HEK293 (cell line): ENCODE data around the gene HOXA10.

Experiments
- BCL11B ChIP-seq: fragments of 450-650 bp; formaldehyde crosslinking; IDR thresholded peaks from 2 replicates; pipeline ENCODE4 v1.5.1; 2016; ENCODE audit warnings: low read depth, missing biosample characterization, missing genetic modification characterization
- KLF16 ChIP-seq: fragments of 450-650 bp; formaldehyde crosslinking; IDR thresholded peaks from 2 replicates; pipeline ENCODE4 v1.5.1; 2017; ENCODE audit warnings: missing biosample characterization, missing genetic modification characterization
- OVOL3 ChIP-seq: fragments of 450-650 bp; formaldehyde crosslinking; IDR thresholded peaks from 2 replicates; pipeline ENCODE4 v1.5.1; 2016; ENCODE audit warnings: missing biosample characterization, missing genetic modification characterization
- RBAK ChIP-seq: fragments of 450-650 bp; formaldehyde crosslinking; IDR thresholded peaks from 2 replicates; pipeline ENCODE4 v1.5.1; 2016; ENCODE audit warnings: missing biosample characterization, missing genetic modification characterization
- SALL2 ChIP-seq: fragments of 450-650 bp; formaldehyde crosslinking; IDR thresholded peaks from 2 replicates; pipeline ENCODE4 v1.5.0; 2017; ENCODE audit warnings: missing biosample characterization, mild to moderate bottlenecking, missing genetic modification characterization, borderline replicate concordance
- TRIM28 ChIP-seq: IDR thresholded peaks from 2 replicates; pipeline ENCODE4 v1.6.1; 2011; ENCODE audit warnings: low read length, control low read depth, borderline replicate concordance
- YY2 ChIP-seq: fragments of 450-650 bp; formaldehyde crosslinking; IDR thresholded peaks from 2 replicates; pipeline ENCODE4 v1.5.1; 2016; ENCODE audit warnings: missing biosample characterization, missing genetic modification characterization
- ZBTB20 ChIP-seq: fragments of 450-650 bp; formaldehyde crosslinking; IDR thresholded peaks from 2 replicates; pipeline ENCODE4 v1.5.1; 2016; ENCODE audit warnings: missing biosample characterization, missing genetic modification characterization
- ZNF112 ChIP-seq: fragments of 450-650 bp; formaldehyde crosslinking; IDR thresholded peaks from 2 replicates; pipeline ENCODE4 v1.5.0; 2017; ENCODE audit warnings: missing biosample characterization, missing genetic modification characterization
- ZNF155 ChIP-seq: fragments of 450-650 bp; formaldehyde crosslinking; IDR thresholded peaks from 2 replicates; pipeline ENCODE4 v1.5.1; 2016; ENCODE audit warnings: missing biosample characterization, missing genetic modification characterization
- ZNF16 ChIP-seq: fragments of 450-650 bp; formaldehyde crosslinking; IDR thresholded peaks from 2 replicates; pipeline ENCODE4 v1.5.1; 2016; ENCODE audit warnings: low read depth, missing biosample characterization, missing genetic modification characterization
- ZNF211 ChIP-seq: fragments of 450-650 bp; formaldehyde crosslinking; IDR thresholded peaks from 2 replicates; pipeline ENCODE4 v1.5.1; 2016; ENCODE audit warnings: low read depth, missing biosample characterization, missing genetic modification characterization
- ZNF23 ChIP-seq: fragments of 450-650 bp; formaldehyde crosslinking; IDR thresholded peaks from 2 replicates; pipeline ENCODE4 v1.5.1; 2016; ENCODE audit warnings: missing biosample characterization, missing genetic modification characterization, borderline replicate concordance
- ZNF274 ChIP-seq, 2 experiments: fragments of 200-500 bp in 1 of 2; fragments of 450-650 bp in 1 of 2; sonication (Bioruptor generic) in 1 of 2; formaldehyde crosslinking in 1 of 2; IDR thresholded peaks; 2 replicates each; pipeline versions ENCODE4 v1.5.1 to v1.6.1; 2014 to 2016; ENCODE audit warnings: borderline replicate concordance in 1 of 2, inconsistent platforms in 1 of 2, low read length in 1 of 2, missing biosample characterization in 1 of 2, missing genetic modification characterization in 1 of 2
- ZNF280C ChIP-seq: fragments of 450-650 bp; formaldehyde crosslinking; IDR thresholded peaks from 2 replicates; pipeline ENCODE4 v1.5.1; 2016; ENCODE audit warnings: missing biosample characterization, missing genetic modification characterization
- ZNF324 ChIP-seq: fragments of 450-650 bp; formaldehyde crosslinking; IDR thresholded peaks from 2 replicates; pipeline ENCODE4 v1.5.1; 2016; ENCODE audit warnings: missing biosample characterization, missing genetic modification characterization
- ZNF366 ChIP-seq: fragments of 450-650 bp; formaldehyde crosslinking; conservative IDR thresholded peaks from 2 replicates; pipeline ENCODE4 v1.5.1; 2016; ENCODE audit warnings: missing biosample characterization, missing genetic modification characterization
- ZNF37A ChIP-seq: fragments of 450-650 bp; IDR thresholded peaks from 2 replicates; pipeline ENCODE4 v1.5.1; 2018; ENCODE audit warnings: missing biosample characterization, missing genetic modification characterization
- ZNF404 ChIP-seq: fragments of 450-650 bp; formaldehyde crosslinking; IDR thresholded peaks from 2 replicates; pipeline ENCODE4 v1.5.1; 2017; ENCODE audit warnings: missing biosample characterization, missing genetic modification characterization
- ZNF423 ChIP-seq: fragments of 450-650 bp; formaldehyde crosslinking; IDR thresholded peaks from 2 replicates; pipeline ENCODE4 v1.5.1; 2016; ENCODE audit warnings: missing biosample characterization, missing genetic modification characterization
- ZNF48 ChIP-seq: fragments of 450-650 bp; formaldehyde crosslinking; IDR thresholded peaks from 2 replicates; pipeline ENCODE4 v1.5.1; 2016; ENCODE audit warnings: missing biosample characterization, missing genetic modification characterization
- ZNF571 ChIP-seq: fragments of 450-650 bp; formaldehyde crosslinking; IDR thresholded peaks from 2 replicates; pipeline ENCODE4 v1.5.0; 2017; ENCODE audit warnings: missing biosample characterization, missing genetic modification characterization
- ZNF621 ChIP-seq: fragments of 450-650 bp; formaldehyde crosslinking; IDR thresholded peaks from 2 replicates; pipeline ENCODE4 v1.5.1; 2017; ENCODE audit warnings: missing biosample characterization, missing genetic modification characterization
- ZNF660 ChIP-seq: fragments of 450-650 bp; IDR thresholded peaks from 2 replicates; pipeline ENCODE4 v1.5.1; 2018; ENCODE audit warnings: missing biosample characterization, mild to moderate bottlenecking, missing genetic modification characterization
- ZNF677 ChIP-seq: fragments of 450-650 bp; IDR thresholded peaks from 2 replicates; pipeline ENCODE4 v1.5.0; 2018; ENCODE audit warnings: missing biosample characterization, mild to moderate bottlenecking, missing genetic modification characterization, moderate library complexity
- ZNF776 ChIP-seq: fragments of 450-650 bp; formaldehyde crosslinking; IDR thresholded peaks from 2 replicates; pipeline ENCODE4 v1.5.0; 2017; ENCODE audit warnings: missing biosample characterization, missing genetic modification characterization, borderline replicate concordance
- ZNF837 ChIP-seq: fragments of 450-650 bp; formaldehyde crosslinking; IDR thresholded peaks from 2 replicates; pipeline ENCODE4 v1.5.1; 2016; ENCODE audit warnings: missing biosample characterization, missing genetic modification characterization
- ZNF843 ChIP-seq: fragments of 450-650 bp; formaldehyde crosslinking; IDR thresholded peaks from 2 replicates; pipeline ENCODE4 v1.5.1; 2016; ENCODE audit warnings: missing biosample characterization, missing genetic modification characterization
- ZSCAN23 ChIP-seq: fragments of 450-650 bp; formaldehyde crosslinking; IDR thresholded peaks from 2 replicates; pipeline ENCODE4 v1.5.1; 2016; ENCODE audit warnings: missing biosample characterization, missing genetic modification characterization
- TF ChIP-seq, protein P1 (sequence below): fragments of 450-650 bp; formaldehyde crosslinking; IDR thresholded peaks from 2 replicates; pipeline ENCODE4 v1.5.1; 2016; ENCODE audit warnings: missing biosample characterization, missing genetic modification characterization
- TF ChIP-seq, protein P2 (sequence below): fragments of 450-650 bp; formaldehyde crosslinking; IDR thresholded peaks from 2 replicates; pipeline ENCODE4 v1.5.1; 2016; ENCODE audit warnings: missing biosample characterization, missing genetic modification characterization
- TF ChIP-seq, protein P3 (sequence below): fragments of 450-650 bp; formaldehyde crosslinking; optimal IDR thresholded peaks from 2 replicates; pipeline ENCODE3; 2016; ENCODE audit warnings: missing biosample characterization, mild to moderate bottlenecking, missing genetic modification characterization
- TF ChIP-seq, protein P4 (sequence below): fragments of 450-650 bp; formaldehyde crosslinking; IDR thresholded peaks from 2 replicates; pipeline ENCODE4 v1.5.1; 2016; ENCODE audit warnings: missing biosample characterization, missing genetic modification characterization

HOXA10 gene

DNA sequence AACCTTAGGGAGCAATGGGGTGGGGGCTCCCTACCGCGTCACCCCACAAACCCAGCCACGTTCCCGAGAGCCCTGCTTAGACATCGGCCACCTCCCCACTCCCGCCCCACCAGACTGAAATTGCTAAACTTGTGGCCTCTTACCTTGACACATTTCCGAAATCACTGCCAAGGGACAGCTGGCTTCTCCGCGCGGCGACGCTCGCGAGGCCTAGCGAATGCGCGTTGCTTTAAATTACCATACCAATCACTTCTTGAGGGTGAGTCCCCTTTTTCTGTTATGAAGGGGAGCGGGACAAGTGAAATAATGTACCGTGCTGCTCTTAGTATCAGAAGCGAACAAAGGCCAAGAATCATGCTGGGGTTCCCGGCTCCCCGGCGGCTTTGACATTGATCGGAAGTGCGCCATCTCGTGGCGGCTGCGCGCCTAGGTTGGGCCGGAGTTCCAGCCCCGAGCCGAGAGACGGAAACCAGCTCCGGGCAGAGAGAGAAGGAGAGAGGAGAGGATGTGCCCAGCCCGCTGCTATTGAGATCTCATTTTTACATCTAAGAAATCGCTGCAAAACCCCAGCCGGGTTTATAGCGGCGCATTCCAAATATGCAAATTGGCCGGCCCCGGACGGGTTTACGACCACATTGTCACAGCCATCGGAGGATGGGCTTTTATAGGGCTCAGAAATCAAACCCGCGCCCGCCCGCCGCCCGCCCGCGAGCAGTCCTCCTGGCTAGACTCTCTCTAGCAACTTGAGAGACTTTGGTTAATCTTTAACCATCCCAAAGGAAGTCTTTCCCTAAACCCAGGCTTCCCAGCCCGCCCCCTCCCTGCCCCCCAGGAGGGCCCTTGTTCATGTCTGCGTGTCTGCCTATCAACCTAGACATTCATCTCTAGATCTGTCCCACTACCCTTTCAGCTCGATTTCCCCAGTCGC lies 5.6 kb upstream of the HOXA10 start (continued):
- no peak for TF ChIP-seq ZNF280C (tag by site-specific recombination)
- TF ChIP-seq ZNF16, result no peak
- no peak for TF ChIP-seq ZNF23 (tag by site-specific recombination)
- no peak for TF ChIP-seq ZNF211 (tag by site-specific recombination)
- TF ChIP-seq, protein P1, sequence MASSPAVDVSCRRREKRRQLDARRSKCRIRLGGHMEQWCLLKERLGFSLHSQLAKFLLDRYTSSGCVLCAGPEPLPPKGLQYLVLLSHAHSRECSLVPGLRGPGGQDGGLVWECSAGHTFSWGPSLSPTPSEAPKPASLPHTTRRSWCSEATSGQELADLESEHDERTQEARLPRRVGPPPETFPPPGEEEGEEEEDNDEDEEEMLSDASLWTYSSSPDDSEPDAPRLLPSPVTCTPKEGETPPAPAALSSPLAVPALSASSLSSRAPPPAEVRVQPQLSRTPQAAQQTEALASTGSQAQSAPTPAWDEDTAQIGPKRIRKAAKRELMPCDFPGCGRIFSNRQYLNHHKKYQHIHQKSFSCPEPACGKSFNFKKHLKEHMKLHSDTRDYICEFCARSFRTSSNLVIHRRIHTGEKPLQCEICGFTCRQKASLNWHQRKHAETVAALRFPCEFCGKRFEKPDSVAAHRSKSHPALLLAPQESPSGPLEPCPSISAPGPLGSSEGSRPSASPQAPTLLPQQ (tag by site-specific recombination), result no peak
- no peak for TF ChIP-seq ZNF404 (tag by site-specific recombination)
- TF ChIP-seq ZNF112 (tag by site-specific recombination), result no peak
- TF ChIP-seq YY2 (tag by site-specific recombination), result no peak
- TF ChIP-seq ZNF621 (tag by site-specific recombination), result no peak
- TF ChIP-seq ZNF571 (tag by site-specific recombination), result no peak
- no peak for TF ChIP-seq ZNF837 (tag by site-specific recombination)
- TF ChIP-seq ZNF423 (tag by site-specific recombination), result no peak
- TF ChIP-seq KLF16 (tag by site-specific recombination), result no peak
- no peak for TF ChIP-seq ZSCAN23 (tag by site-specific recombination)
- no peak for TF ChIP-seq ZNF677
- TF ChIP-seq, protein P2, sequence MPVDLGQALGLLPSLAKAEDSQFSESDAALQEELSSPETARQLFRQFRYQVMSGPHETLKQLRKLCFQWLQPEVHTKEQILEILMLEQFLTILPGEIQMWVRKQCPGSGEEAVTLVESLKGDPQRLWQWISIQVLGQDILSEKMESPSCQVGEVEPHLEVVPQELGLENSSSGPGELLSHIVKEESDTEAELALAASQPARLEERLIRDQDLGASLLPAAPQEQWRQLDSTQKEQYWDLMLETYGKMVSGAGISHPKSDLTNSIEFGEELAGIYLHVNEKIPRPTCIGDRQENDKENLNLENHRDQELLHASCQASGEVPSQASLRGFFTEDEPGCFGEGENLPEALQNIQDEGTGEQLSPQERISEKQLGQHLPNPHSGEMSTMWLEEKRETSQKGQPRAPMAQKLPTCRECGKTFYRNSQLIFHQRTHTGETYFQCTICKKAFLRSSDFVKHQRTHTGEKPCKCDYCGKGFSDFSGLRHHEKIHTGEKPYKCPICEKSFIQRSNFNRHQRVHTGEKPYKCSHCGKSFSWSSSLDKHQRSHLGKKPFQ (tag by site-specific recombination), result no peak; the same call in 1 of the 2 replicates
- TF ChIP-seq RBAK (tag by site-specific recombination), result no peak
- TF ChIP-seq ZNF366 (tag by site-specific recombination), result peak; percentile 83
- TF ChIP-seq ZNF324 (tag by site-specific recombination), result no peak
- TF ChIP-seq ZBTB20 (tag by site-specific recombination), result peak; percentile 57; the same call in 1 of the 2 replicates
- 0 out of 2 replicates have a peak, but pooled peaks have one; percentile 37 for TF ChIP-seq BCL11B (tag by site-specific recombination)
- no peak for TF ChIP-seq SALL2 (tag by site-specific recombination)
- no peak for TF ChIP-seq ZNF274 (IDR thresholded peaks at IDR 0.05; ENCODE audit: low read length)
- TF ChIP-seq ZNF274 (tag by site-specific recombination; IDR thresholded peaks at IDR 0.05; ENCODE audit: borderline replicate concordance), result no peak
- no peak for TF ChIP-seq ZNF155 (tag by site-specific recombination)
- no peak for TF ChIP-seq OVOL3
- no peak for TF ChIP-seq ZNF48
- TF ChIP-seq, protein P3, sequence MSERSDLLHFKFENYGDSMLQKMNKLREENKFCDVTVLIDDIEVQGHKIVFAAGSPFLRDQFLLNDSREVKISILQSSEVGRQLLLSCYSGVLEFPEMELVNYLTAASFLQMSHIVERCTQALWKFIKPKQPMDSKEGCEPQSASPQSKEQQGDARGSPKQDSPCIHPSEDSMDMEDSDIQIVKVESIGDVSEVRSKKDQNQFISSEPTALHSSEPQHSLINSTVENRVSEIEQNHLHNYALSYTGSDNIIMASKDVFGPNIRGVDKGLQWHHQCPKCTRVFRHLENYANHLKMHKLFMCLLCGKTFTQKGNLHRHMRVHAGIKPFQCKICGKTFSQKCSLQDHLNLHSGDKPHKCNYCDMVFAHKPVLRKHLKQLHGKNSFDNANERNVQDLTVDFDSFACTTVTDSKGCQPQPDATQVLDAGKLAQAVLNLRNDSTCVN, result peak; percentile 64
- no peak for TF ChIP-seq ZNF843
- TF ChIP-seq ZNF660, result peak; percentile 86
- no peak for TF ChIP-seq ZNF776 (tag by site-specific recombination)
- TF ChIP-seq TRIM28, result no peak
- no peak for TF ChIP-seq ZNF37A (tag by site-specific recombination)
- TF ChIP-seq, protein P4, sequence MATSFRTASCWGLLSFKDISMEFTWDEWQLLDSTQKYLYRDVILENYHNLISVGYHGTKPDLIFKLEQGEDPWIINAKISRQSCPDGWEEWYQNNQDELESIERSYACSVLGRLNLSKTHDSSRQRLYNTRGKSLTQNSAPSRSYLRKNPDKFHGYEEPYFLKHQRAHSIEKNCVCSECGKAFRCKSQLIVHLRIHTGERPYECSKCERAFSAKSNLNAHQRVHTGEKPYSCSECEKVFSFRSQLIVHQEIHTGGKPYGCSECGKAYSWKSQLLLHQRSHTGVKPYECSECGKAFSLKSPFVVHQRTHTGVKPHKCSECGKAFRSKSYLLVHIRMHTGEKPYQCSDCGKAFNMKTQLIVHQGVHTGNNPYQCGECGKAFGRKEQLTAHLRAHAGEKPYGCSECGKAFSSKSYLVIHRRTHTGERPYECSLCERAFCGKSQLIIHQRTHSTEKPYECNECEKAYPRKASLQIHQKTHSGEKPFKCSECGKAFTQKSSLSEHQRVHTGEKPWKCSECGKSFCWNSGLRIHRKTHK, result no peak
